GM18909 (cell line): Measurements from ENCODE around the gene NSA2.

Experiments
- ATAC-seq: cut with Tn5 transposase; IDR thresholded peaks from one replicate; pipeline ENCODE4 v1.9.1; 2021; ENCODE audit warnings: mild to moderate bottlenecking; ENCODE audit not compliant: unreplicated experiment, poor library complexity

NSA2 gene

GRCh38 chr5:74801941-74802340, 34.9 kb downstream of the NSA2 start:
- ATAC-seq = no peak

- ATAC-seq = no peak
These were observed 43.9 kb downstream of the NSA2 start for GRCh38 chr5:74810915-74811314.

- ATAC-seq = no peak
These were observed 49.8 kb downstream of the NSA2 start for GRCh38 chr5:74816875-74817274.

GRCh38 chr5:74822288-74822687, 55.2 kb downstream of the NSA2 start:
- ATAC-seq = no peak

- ATAC-seq = no peak
These were observed 62.4 kb downstream of the NSA2 start for GRCh38 chr5:74829413-74829812.
